Choroid plexus epithelial cell (primary cell): ENCODE data around the gene FEM1A.
A peak's percentile ranks its signal among the peaks of the same experiment; 100 is the strongest.
"Not testable (repeated sequence)": the region's sequence is repeated elsewhere in the genome, so short reads cannot be mapped to it uniquely, and the experiment has no call there.

Experiments used
- DNase-seq: peaks from one replicate; pipeline ENCODE4 v3.0.0-alpha.2; 2010; ENCODE audit warnings: low read depth
- H3K4me3 ChIP-seq: 2 replicates; pipeline ENCODE4 v1.5.1; 2011; ENCODE audit warnings: low read depth, mild to moderate bottlenecking, control low read depth, low read length, moderate library complexity
- CTCF ChIP-seq: conservative IDR thresholded peaks from 2 replicates; pipeline ENCODE4 v1.5.1; 2011; ENCODE audit warnings: low read depth, mild to moderate bottlenecking, control low read depth, inconsistent platforms, low read length, moderate library complexity

Gene FEM1A

GRCh38 chr19:4775627-4776152, 15.8 kb upstream of the FEM1A start:
- no peak overlapping the region for H3K4me3 ChIP-seq
- TF ChIP-seq CTCF, result no peak
- no peak for DNase-seq

GRCh38 chr19:4776436-4777211, 14.9 kb upstream of the FEM1A start:
- DNase-seq, result no peak
- no peak overlapping the region for H3K4me3 ChIP-seq
- no peak for TF ChIP-seq CTCF

GRCh38 chr19:4778124-4778523, 13.4 kb upstream of the FEM1A start:
- DNase-seq, H3K4me3 ChIP-seq: not testable (repeated sequence)

GRCh38 chr19:4780860-4781259, 10.7 kb upstream of the FEM1A start:
- H3K4me3 ChIP-seq, result no peak overlapping the region
- TF ChIP-seq CTCF, result no peak
- no peak for DNase-seq

- no peak overlapping the region for H3K4me3 ChIP-seq
- no peak for DNase-seq
- no peak for TF ChIP-seq CTCF
Observed at GRCh38 chr19:4781801-4782200, 9.7 kb upstream of the FEM1A start.

GRCh38 chr19:4786412-4787016, 5.0 kb upstream of the FEM1A start:
- not testable (repeated sequence) for H3K4me3 ChIP-seq, DNase-seq

GRCh38 chr19:4792019-4792865, 708 bp downstream of the FEM1A start:
- peak overlapping the region; percentile 89 for H3K4me3 ChIP-seq
- DNase-seq, result not testable (repeated sequence)

GRCh38 chr19:4792866-4793195, 1.3 kb downstream of the FEM1A start:
- not testable (repeated sequence) for DNase-seq, H3K4me3 ChIP-seq

- not testable (repeated sequence) for DNase-seq, H3K4me3 ChIP-seq
Observed at GRCh38 chr19:4793278-4793677, 1.7 kb downstream of the FEM1A start.
